NCI-H446 treated with DMSO at 0.1 percent for 48 hours (cell line): ENCODE results near the gene PUDP.

Experiments used
- DNase-seq: peaks from one replicate; lab custom pipeline; 2025; lab: John Stamatoyannopoulos, UW

The PUDP gene

GRCh38 chrX:7146703-7147412 lies 1.1 kb downstream of the PUDP start:
- no peak for DNase-seq

GRCh38 chrX:7146020-7146702 lies 1.8 kb downstream of the PUDP start:
- DNase-seq = no peak

GRCh38 chrX:7145454-7145853 lies 2.5 kb downstream of the PUDP start:
- no peak for DNase-seq

- DNase-seq = no peak
Measured at GRCh38 chrX:7143941-7144525, 3.9 kb downstream of the PUDP start.

- DNase-seq = no peak
Measured at GRCh38 chrX:7143076-7143475, 4.9 kb downstream of the PUDP start.

- DNase-seq = no peak
Measured at GRCh38 chrX:7139202-7140081, 8.5 kb downstream of the PUDP start.

GRCh38 chrX:7134981-7135380 lies 13.0 kb downstream of the PUDP start:
- DNase-seq = no peak

GRCh38 chrX:7133050-7133440 lies 14.9 kb downstream of the PUDP start:
- DNase-seq = no peak

- no peak for DNase-seq
Measured at GRCh38 chrX:7132335-7133049, 15.5 kb downstream of the PUDP start.

GRCh38 chrX:7131621-7132020 lies 16.3 kb downstream of the PUDP start:
- no peak for DNase-seq

GRCh38 chrX:7127056-7127455 lies 20.9 kb downstream of the PUDP start:
- DNase-seq = no peak

- no peak for DNase-seq
Measured at GRCh38 chrX:7120878-7121219, 27.1 kb downstream of the PUDP start.

GRCh38 chrX:7119950-7120877 lies 27.7 kb downstream of the PUDP start:
- DNase-seq = no peak

- DNase-seq = no peak
Measured at GRCh38 chrX:7117587-7117986, 30.4 kb downstream of the PUDP start.

- DNase-seq = no peak
Measured at GRCh38 chrX:7116081-7116480, 31.9 kb downstream of the PUDP start.

- no peak for DNase-seq
Measured at GRCh38 chrX:7115557-7115956, 32.4 kb downstream of the PUDP start.

GRCh38 chrX:7112071-7112470 lies 35.9 kb downstream of the PUDP start:
- no peak for DNase-seq

GRCh38 chrX:7111518-7111917 lies 36.4 kb downstream of the PUDP start:
- no peak for DNase-seq

- DNase-seq = no peak
Measured at GRCh38 chrX:7110821-7111276, 37.1 kb downstream of the PUDP start.
